ENCODE data around the gene TMEM38B. TPM values are rescaled to one million over a fixed set of nuclear protein-coding genes. Genes with fewer than 3 reads are reported as not detected.

TMEM38B gene
- total RNA-seq, 2 experiments from 2014 or later, result 14.5 to 24.8 TPM

DNA sequence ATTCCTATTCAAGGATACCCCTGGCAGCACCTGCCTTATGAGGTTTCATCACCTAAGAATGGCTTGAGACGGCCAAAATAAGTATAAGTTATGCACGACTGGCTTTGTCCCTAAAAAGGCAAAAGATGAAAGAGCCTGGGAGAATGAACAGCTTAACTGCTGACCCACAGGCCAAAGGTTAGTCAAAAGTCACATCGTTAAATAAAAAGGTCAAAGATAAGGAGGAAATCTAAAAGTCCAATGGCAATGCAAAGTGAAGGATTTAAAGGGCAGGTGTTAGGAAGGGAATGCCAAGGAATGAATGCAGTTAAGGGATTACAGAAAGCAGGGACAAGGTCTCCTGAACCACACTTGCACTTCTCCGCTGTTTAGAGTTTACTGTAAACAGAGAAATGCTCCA, 26.5 kb upstream of the TMEM38B start:
- Mint-ChIP-seq H3K4me1 (no peaks in the 10 kb centered on the region), H3K9me3 (ENCODE audit: low read depth) (no peaks in the 10 kb centered on the region), H3K36me3 (ENCODE audit: low read depth) (no peaks in the 10 kb centered on the region), H3K27me3 (peaks cover 6% of the 10 kb centered on the region), H3K4me3 (no peak overlapping the region), H3K27ac (no peak overlapping the region)
- CTCF ChIA-PET, result no interaction called here
- intact Hi-C loops (cut with DNase I, micrococcal nuclease), result no loop called here
- no peak for ATAC-seq
- POLR2A ChIA-PET, result no interaction called here
- DNase-seq, result no peak

GRCh38 chr9:105670315-105670714, 24.0 kb upstream of the TMEM38B start:
- no peak overlapping the region for H3K4me3 Mint-ChIP-seq
- no peaks in the 10 kb centered on the region for H3K9me3 Mint-ChIP-seq (ENCODE audit: low read depth)
- intact Hi-C loops (cut with DNase I, micrococcal nuclease), result no loop called here
- peaks cover 6% of the 10 kb centered on the region for H3K27me3 Mint-ChIP-seq
- DNase-seq, result no peak
- ChIA-PET POLR2A (no interaction called here), CTCF (interaction anchor here (0.6 kb wide), 1 partner anchor 11 kb away, joined by 3 read pairs; no protein-coding TSS in a partner anchor)
- H3K27ac Mint-ChIP-seq, result no peak overlapping the region
- H3K36me3 Mint-ChIP-seq (ENCODE audit: low read depth), result no peaks in the 10 kb centered on the region
- no peaks in the 10 kb centered on the region for H3K4me1 Mint-ChIP-seq
- no peak for ATAC-seq

DNA sequence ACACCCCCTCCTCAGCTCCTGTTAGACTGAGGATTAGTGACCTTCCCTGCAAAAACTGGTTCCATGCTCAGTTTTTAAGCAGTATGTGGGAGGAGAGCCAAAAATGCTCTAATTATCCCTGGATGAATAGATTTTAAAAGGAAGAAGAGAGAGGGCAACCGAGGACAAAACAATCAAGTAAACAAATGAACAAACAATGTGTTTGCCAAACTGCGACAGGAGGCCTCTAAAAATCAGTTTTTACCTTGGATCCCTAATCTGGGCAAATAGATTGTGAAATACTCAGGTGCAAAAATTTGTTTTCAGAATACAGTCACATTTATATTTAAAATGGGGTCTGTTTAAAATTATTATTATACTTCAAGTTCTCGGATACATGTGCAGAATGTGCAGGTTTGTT, 23.6 kb upstream of the TMEM38B start:
- Mint-ChIP-seq H3K27me3 (peaks cover 6% of the 10 kb centered on the region), H3K4me3 (no peak overlapping the region), H3K9me3 (ENCODE audit: low read depth) (no peaks in the 10 kb centered on the region), H3K4me1 (no peaks in the 10 kb centered on the region), H3K27ac (no peak overlapping the region), H3K36me3 (ENCODE audit: low read depth) (no peaks in the 10 kb centered on the region)
- intact Hi-C loops (cut with DNase I, micrococcal nuclease), result no loop called here
- no peak for ATAC-seq
- no peak for DNase-seq
- CTCF ChIA-PET, result interaction anchor here (0.6 kb wide), 1 partner anchor 11 kb away, joined by 3 read pairs; no protein-coding TSS in a partner anchor
- POLR2A ChIA-PET, result no interaction called here

DNA sequence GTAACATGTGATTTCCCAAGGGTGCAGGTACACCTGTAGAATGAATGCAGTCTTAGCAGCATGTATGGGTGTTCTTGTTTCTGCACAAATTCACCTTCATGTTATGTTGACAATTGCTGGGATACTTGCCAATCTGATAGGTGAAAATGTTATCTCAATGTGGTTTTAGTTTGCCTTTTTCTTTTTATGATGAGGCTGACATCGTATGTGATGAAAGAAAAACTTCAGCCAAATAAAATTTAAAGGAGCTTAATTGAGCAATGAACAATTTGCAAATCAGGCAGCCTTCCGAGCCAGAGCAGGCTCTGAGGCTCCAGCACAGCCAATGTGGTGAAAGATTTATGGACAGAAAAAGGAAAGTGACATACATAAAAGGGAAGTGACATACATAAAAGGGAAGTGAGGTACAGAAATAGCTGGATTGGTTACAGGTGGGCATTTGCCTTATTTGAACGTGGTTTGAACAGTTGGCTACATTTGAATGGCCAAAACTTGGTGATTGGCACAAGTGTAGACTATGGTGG, 21.6 kb upstream of the TMEM38B start:
- ChIA-PET CTCF (no interaction called here), POLR2A (no interaction called here)
- intact Hi-C loops (cut with DNase I, micrococcal nuclease), result no loop called here

GRCh38 chr9:105673850-105674387, 20.4 kb upstream of the TMEM38B start:
- no peak overlapping the region for H3K27ac Mint-ChIP-seq
- ATAC-seq, result no peak
- intact Hi-C loops (cut with DNase I, micrococcal nuclease), result no loop called here
- CTCF ChIA-PET, result no interaction called here
- POLR2A ChIA-PET, result no interaction called here
- no peaks in the 10 kb centered on the region for H3K36me3 Mint-ChIP-seq (ENCODE audit: low read depth)
- H3K9me3 Mint-ChIP-seq (ENCODE audit: low read depth), result no peaks in the 10 kb centered on the region
- no peak overlapping the region for H3K4me3 Mint-ChIP-seq
- DNase-seq, result no peak
- H3K4me1 Mint-ChIP-seq, result no peaks in the 10 kb centered on the region
- H3K27me3 Mint-ChIP-seq, result peaks cover 2% of the 10 kb centered on the region

More for the DNA sequence above, 21.6 kb upstream of the TMEM38B start:
- Mint-ChIP-seq H3K4me3 (no peak overlapping the region), H3K36me3 (ENCODE audit: low read depth) (no peaks in the 10 kb centered on the region), H3K4me1 (no peaks in the 10 kb centered on the region), H3K9me3 (ENCODE audit: low read depth) (no peaks in the 10 kb centered on the region), H3K27me3 (peaks cover 2% of the 10 kb centered on the region), H3K27ac (no peak overlapping the region)
- ATAC-seq (no peak), DNase-seq (no peak)

GRCh38 chr9:105676351-105676923, 17.9 kb upstream of the TMEM38B start:
- POLR2A ChIA-PET, result no interaction called here
- H3K27ac Mint-ChIP-seq, result no peak overlapping the region
- intact Hi-C loops (cut with DNase I, micrococcal nuclease), result no loop called here
- H3K27me3 Mint-ChIP-seq, result no peaks in the 10 kb centered on the region
- ATAC-seq, result no peak
- H3K4me3 Mint-ChIP-seq, result no peak overlapping the region
- CTCF ChIA-PET, result no interaction called here
- H3K4me1 Mint-ChIP-seq, result no peaks in the 10 kb centered on the region
- no peak for DNase-seq
- no peaks in the 10 kb centered on the region for H3K36me3 Mint-ChIP-seq (ENCODE audit: low read depth)
- no peaks in the 10 kb centered on the region for H3K9me3 Mint-ChIP-seq (ENCODE audit: low read depth)

GRCh38 chr9:105678163-105678562, 16.2 kb upstream of the TMEM38B start:
- no peak for DNase-seq
- H3K36me3 Mint-ChIP-seq (ENCODE audit: low read depth), result no peaks in the 10 kb centered on the region
- intact Hi-C loops (cut with DNase I, micrococcal nuclease), result no loop called here
- ChIA-PET POLR2A (no interaction called here), CTCF (no interaction called here)
- H3K4me3 Mint-ChIP-seq, result no peak overlapping the region
- H3K27me3 Mint-ChIP-seq, result no peaks in the 10 kb centered on the region
- H3K9me3 Mint-ChIP-seq (ENCODE audit: low read depth), result no peaks in the 10 kb centered on the region
- ATAC-seq, result no peak
- H3K4me1 Mint-ChIP-seq, result no peaks in the 10 kb centered on the region
- no peak overlapping the region for H3K27ac Mint-ChIP-seq

GRCh38 chr9:105678781-105679180, 15.6 kb upstream of the TMEM38B start:
- ChIA-PET CTCF (no interaction called here), POLR2A (no interaction called here)
- no peaks in the 10 kb centered on the region for H3K27me3 Mint-ChIP-seq
- DNase-seq (no peak), ATAC-seq (no peak)
- H3K36me3 Mint-ChIP-seq (ENCODE audit: low read depth), result no peaks in the 10 kb centered on the region
- H3K4me3 Mint-ChIP-seq, result no peak overlapping the region
- no peaks in the 10 kb centered on the region for H3K4me1 Mint-ChIP-seq
- intact Hi-C loops (cut with DNase I, micrococcal nuclease), result no loop called here
- H3K27ac Mint-ChIP-seq, result no peak overlapping the region
- H3K9me3 Mint-ChIP-seq (ENCODE audit: low read depth), result no peaks in the 10 kb centered on the region

DNA sequence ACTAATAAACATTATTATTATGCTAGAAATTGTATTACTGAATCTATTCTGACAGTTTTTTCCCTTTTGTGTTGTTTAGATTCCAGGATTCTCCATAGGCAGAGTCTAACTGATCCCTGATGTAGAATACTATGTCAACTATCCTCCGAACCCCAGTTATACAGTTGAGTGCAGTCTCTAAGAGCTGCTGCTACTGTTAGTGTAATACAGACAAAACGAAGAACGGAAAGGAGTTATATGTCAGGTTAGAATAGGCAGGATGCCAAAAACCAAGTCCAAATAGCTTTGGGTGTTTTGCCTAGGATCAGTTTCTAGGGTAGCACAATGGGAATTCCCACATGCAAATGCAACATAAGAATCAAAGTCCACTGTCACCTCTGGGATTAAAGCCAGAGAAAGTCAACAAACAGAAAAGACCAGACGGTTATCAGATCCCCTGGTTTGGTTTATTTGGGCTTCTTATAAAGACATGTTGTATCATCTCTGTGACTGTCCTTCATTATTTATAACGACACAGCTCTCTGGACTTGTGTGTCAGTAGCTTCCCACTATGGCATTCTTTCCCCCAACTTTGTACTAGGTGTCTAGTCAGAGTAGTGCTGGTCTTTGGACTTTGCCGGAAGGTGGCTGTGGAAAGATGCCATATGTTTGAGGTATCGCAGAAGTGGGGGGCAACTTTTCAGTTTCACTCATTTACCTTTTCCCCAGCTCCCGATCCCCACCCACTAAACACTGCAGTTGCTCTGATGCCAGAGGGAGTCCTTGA, 14.9 kb upstream of the TMEM38B start:
- POLR2A ChIA-PET, result interaction anchor here (1.1 kb wide), 1 partner anchor 15 kb away, joined by 3 read pairs; the partner anchor contains the start of gene TMEM38B
- Mint-ChIP-seq H3K27me3 (no peaks in the 10 kb centered on the region), H3K27ac (no peak overlapping the region), H3K4me3 (no peak overlapping the region), H3K9me3 (ENCODE audit: low read depth) (no peaks in the 10 kb centered on the region), H3K4me1 (no peaks in the 10 kb centered on the region), H3K36me3 (ENCODE audit: low read depth) (no peaks in the 10 kb centered on the region)
- no peak for DNase-seq
- no peak for ATAC-seq
- CTCF ChIA-PET, result interaction anchor here (1.8 kb wide), 1 partner anchor 71 kb away, joined by 6 read pairs; no protein-coding TSS in a partner anchor
- intact Hi-C loops (cut with DNase I, micrococcal nuclease), result no loop called here

GRCh38 chr9:105681313-105681712, 13.0 kb upstream of the TMEM38B start:
- Mint-ChIP-seq H3K36me3 (ENCODE audit: low read depth) (no peaks in the 10 kb centered on the region), H3K9me3 (ENCODE audit: low read depth) (no peaks in the 10 kb centered on the region), H3K4me1 (no peaks in the 10 kb centered on the region), H3K27me3 (no peaks in the 10 kb centered on the region), H3K27ac (no peak overlapping the region), H3K4me3 (no peak overlapping the region)
- ChIA-PET POLR2A (no interaction called here), CTCF (interaction anchor here (0.6 to 1.8 kb wide), 3 partner anchors 11 to 72 kb away, joined by 3 to 6 read pairs (median 3); no protein-coding TSS in a partner anchor)
- ATAC-seq (no peak), DNase-seq (no peak)
- intact Hi-C loops (cut with DNase I, micrococcal nuclease), result no loop called here

- no peaks in the 10 kb centered on the region for H3K27me3 Mint-ChIP-seq
- no peak overlapping the region for H3K27ac Mint-ChIP-seq
- ChIA-PET CTCF (interaction anchor here (0.6 to 1.5 kb wide), 2 partner anchors 11 to 12 kb away, joined by 3 read pairs; no protein-coding TSS in a partner anchor), POLR2A (no interaction called here)
- intact Hi-C loops (cut with DNase I, micrococcal nuclease), result no loop called here
- H3K4me3 Mint-ChIP-seq, result no peak overlapping the region
- no peaks in the 10 kb centered on the region for H3K36me3 Mint-ChIP-seq (ENCODE audit: low read depth)
- no peak for DNase-seq
- no peaks in the 10 kb centered on the region for H3K4me1 Mint-ChIP-seq
- H3K9me3 Mint-ChIP-seq (ENCODE audit: low read depth), result no peaks in the 10 kb centered on the region
- ATAC-seq, result no peak
Measured at GRCh38 chr9:105681724-105682123, 12.6 kb upstream of the TMEM38B start.

All from activated CD4-positive, alpha-beta T cell treated with anti-CD3 and anti-CD28 coated beads for 36 hours (primary cell).